Measurements from ENCODE around the gene SLC2A8.
A peak's percentile ranks its signal among the peaks of the same experiment; 100 is the strongest.

SLC2A8 gene

GRCh38 chr9:127396808-127397645, at the start of gene SLC2A8:
Gene SLC2A8 (plus strand): TSS chr9:127397169. CDS start chr9:127397231, 62 bp downstream.
- DNase-seq = peak; percentile 100

GRCh38 chr9:127347831-127348776, 48.9 kb upstream of the SLC2A8 start:
- DNase-seq = peak; percentile 4

- peak; percentile 22 for DNase-seq
Observed at GRCh38 chr9:127349483-127350113, 47.4 kb upstream of the SLC2A8 start.

- peak; percentile 52 for DNase-seq
Observed at GRCh38 chr9:127351182-127352166, 45.5 kb upstream of the SLC2A8 start.

- DNase-seq = no peak
Observed at GRCh38 chr9:127353882-127354281, 43.1 kb upstream of the SLC2A8 start.

- no peak for DNase-seq
Observed at GRCh38 chr9:127356906-127357305, 40.1 kb upstream of the SLC2A8 start.

GRCh38 chr9:127358023-127358535, 38.9 kb upstream of the SLC2A8 start:
- DNase-seq = no peak

- DNase-seq = no peak
Observed at GRCh38 chr9:127358770-127359169, 38.2 kb upstream of the SLC2A8 start.

- DNase-seq = no peak
Observed at GRCh38 chr9:127360250-127360649, 36.7 kb upstream of the SLC2A8 start.

- no peak for DNase-seq
Observed at GRCh38 chr9:127360829-127361228, 36.1 kb upstream of the SLC2A8 start.

GRCh38 chr9:127361561-127361960, 35.4 kb upstream of the SLC2A8 start:
- no peak for DNase-seq

GRCh38 chr9:127362829-127363228, 34.1 kb upstream of the SLC2A8 start:
- DNase-seq = no peak

GRCh38 chr9:127365461-127365860, 31.5 kb upstream of the SLC2A8 start:
- no peak for DNase-seq

- no peak for DNase-seq
Observed at GRCh38 chr9:127366594-127366993, 30.4 kb upstream of the SLC2A8 start.

- DNase-seq = no peak
Observed at GRCh38 chr9:127368852-127369402, 28.0 kb upstream of the SLC2A8 start.

GRCh38 chr9:127369428-127369827, 27.5 kb upstream of the SLC2A8 start:
- DNase-seq = no peak

- no peak for DNase-seq
Observed at GRCh38 chr9:127370147-127370579, 26.8 kb upstream of the SLC2A8 start.

- DNase-seq = no peak
Observed at GRCh38 chr9:127370672-127371648, 26.0 kb upstream of the SLC2A8 start.

GRCh38 chr9:127380479-127380878, 16.5 kb upstream of the SLC2A8 start:
- no peak for DNase-seq

GRCh38 chr9:127382541-127382940, 14.4 kb upstream of the SLC2A8 start:
- no peak for DNase-seq

Data from DMS153 (cell line).